ENCODE results near the gene HIGD1A. TPM values are rescaled to one million over a fixed set of nuclear protein-coding genes. Genes with fewer than 3 reads are reported as not detected.

HIGD1A gene
- total RNA-seq, 1 experiment from 2014 or later, result 77.6 TPM

DNA sequence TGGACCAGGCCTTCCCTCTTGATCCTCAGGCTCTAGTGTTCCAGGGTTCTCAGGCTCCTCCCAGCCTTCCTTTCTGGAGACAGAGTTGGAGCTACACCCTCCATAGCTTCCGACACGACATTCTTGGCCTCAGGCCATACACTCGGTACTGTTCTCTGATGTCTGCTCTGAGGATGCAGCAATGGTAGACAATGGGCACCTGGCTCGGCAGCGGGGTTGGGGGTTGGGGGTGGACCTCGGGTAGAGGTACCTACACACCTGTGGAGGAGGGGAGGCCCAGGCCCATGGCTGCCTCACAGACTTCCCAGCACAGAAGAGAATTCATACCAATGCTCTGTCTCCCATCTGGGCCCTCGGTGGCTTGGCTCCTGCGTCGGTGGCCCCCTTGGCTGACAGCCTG lies 52.7 kb downstream of the HIGD1A start:
- H3K79me1 ChIP-seq (ENCODE audit: insufficient read depth, low read depth, low read length, poor library complexity, severe bottlenecking), result no peaks in the 10 kb centered on the region
- no peak overlapping the region for H3K18ac ChIP-seq (ENCODE audit: insufficient read length, low read depth, low read length)
- H3K4me3 Mint-ChIP-seq, result no peak overlapping the region
- H4K8ac ChIP-seq (replicated peaks; ENCODE audit: insufficient read length, low read depth, low read length), result no peak overlapping the region
- no CpG with 5 or more reads among the region's 9 CpGs for WGBS (ENCODE audit: extremely low coverage, insufficient read length, low lambda C conversion rate)
- no peaks in the 10 kb centered on the region for H3K36me3 Mint-ChIP-seq (ENCODE audit: insufficient read depth in 1 of 3, low read depth in 3 of 3)
- H3K56ac ChIP-seq (ENCODE audit: insufficient read length, low read depth, low read length), result no peak overlapping the region
- no peak overlapping the region for H3K14ac ChIP-seq (ENCODE audit: insufficient read depth, low read length)
- H3K4me1 Mint-ChIP-seq, result peaks cover 19 to 20% of the 10 kb centered on the region in 2 experiments
- no peaks in the 10 kb centered on the region for H3K9me3 ChIP-seq (ENCODE audit: control insufficient read depth, low read depth, low read length)
- H3K9me3 Mint-ChIP-seq, result no peaks in the 10 kb centered on the region
- H2BK12ac ChIP-seq (ENCODE audit: insufficient read length, low read depth, low read length), result no peak overlapping the region
- no peak overlapping the region for H2BK120ac ChIP-seq (ENCODE audit: low read depth, low read length, poor library complexity, severe bottlenecking)
- no peaks in the 10 kb centered on the region for H3K27me3 ChIP-seq (ENCODE audit: insufficient read depth, low read length)
- TF ChIP-seq, protein P1, sequence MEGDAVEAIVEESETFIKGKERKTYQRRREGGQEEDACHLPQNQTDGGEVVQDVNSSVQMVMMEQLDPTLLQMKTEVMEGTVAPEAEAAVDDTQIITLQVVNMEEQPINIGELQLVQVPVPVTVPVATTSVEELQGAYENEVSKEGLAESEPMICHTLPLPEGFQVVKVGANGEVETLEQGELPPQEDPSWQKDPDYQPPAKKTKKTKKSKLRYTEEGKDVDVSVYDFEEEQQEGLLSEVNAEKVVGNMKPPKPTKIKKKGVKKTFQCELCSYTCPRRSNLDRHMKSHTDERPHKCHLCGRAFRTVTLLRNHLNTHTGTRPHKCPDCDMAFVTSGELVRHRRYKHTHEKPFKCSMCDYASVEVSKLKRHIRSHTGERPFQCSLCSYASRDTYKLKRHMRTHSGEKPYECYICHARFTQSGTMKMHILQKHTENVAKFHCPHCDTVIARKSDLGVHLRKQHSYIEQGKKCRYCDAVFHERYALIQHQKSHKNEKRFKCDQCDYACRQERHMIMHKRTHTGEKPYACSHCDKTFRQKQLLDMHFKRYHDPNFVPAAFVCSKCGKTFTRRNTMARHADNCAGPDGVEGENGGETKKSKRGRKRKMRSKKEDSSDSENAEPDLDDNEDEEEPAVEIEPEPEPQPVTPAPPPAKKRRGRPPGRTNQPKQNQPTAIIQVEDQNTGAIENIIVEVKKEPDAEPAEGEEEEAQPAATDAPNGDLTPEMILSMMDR (conservative IDR thresholded peaks at IDR 0.05), result no peak
- H3T11ph ChIP-seq (ENCODE audit: low read length), result no peak overlapping the region
- H3K23me2 ChIP-seq (ENCODE audit: insufficient read length, low read depth, low read length, poor library complexity, severe bottlenecking), result no peaks in the 10 kb centered on the region
- H2BK5ac ChIP-seq (ENCODE audit: insufficient read length, low read length), result no peak overlapping the region
- no peaks in the 10 kb centered on the region for H3K4me1 ChIP-seq (ENCODE audit: insufficient read depth, low read length)
- no peaks in the 10 kb centered on the region for H3K79me2 ChIP-seq (ENCODE audit: insufficient read depth, low read length)
- H2BK20ac ChIP-seq (ENCODE audit: low read depth, low read length, poor library complexity, severe bottlenecking), result no peak overlapping the region
- no peak overlapping the region for H4K5ac ChIP-seq (ENCODE audit: insufficient read length, low read depth, low read length)
- H4K20me1 ChIP-seq (ENCODE audit: control insufficient read depth, insufficient read depth, insufficient read length), result no peaks in the 10 kb centered on the region
- H3K4ac ChIP-seq (ENCODE audit: low read depth, low read length), result no peak overlapping the region
- H3K23ac ChIP-seq (ENCODE audit: insufficient read length, low read depth, low read length), result no peak overlapping the region
- no peak overlapping the region for H3K4me2 ChIP-seq (ENCODE audit: insufficient read depth, insufficient read length, low read length)
- H3K9ac ChIP-seq (ENCODE audit: extremely low read depth, insufficient read length, low read length), result no peak overlapping the region
- no peak overlapping the region for H3K27ac ChIP-seq (ENCODE audit: insufficient read length, low read depth, low read length)
- no peak overlapping the region for H3K27ac Mint-ChIP-seq
- peaks cover 24% of the 10 kb centered on the region for H3K27me3 Mint-ChIP-seq (ENCODE audit: low read depth)
- no peak overlapping the region for H4K91ac ChIP-seq (ENCODE audit: insufficient read length, low read depth, low read length)
- DNase-seq, result peak; percentile 14
- no peak overlapping the region for H2AFZ ChIP-seq (ENCODE audit: low read length)
- H2AK5ac ChIP-seq (ENCODE audit: insufficient read length, low read length), result no peak overlapping the region
- H2BK15ac ChIP-seq (ENCODE audit: low read depth, low read length), result no peak overlapping the region
